Liver (tissue), 3 donors: ENCODE measurements around the gene TNIP1.

Experiments
- CTCF ChIP-seq: fragments of 150-350 bp; IDR thresholded peaks from 2 replicates; pipeline ENCODE4 v1.5.1; 2017; ENCODE audit warnings: improper control_type of control experiment, low read depth, low read length; ENCODE audit not compliant: missing input control
- FOXA1 ChIP-seq: IDR thresholded peaks from 2 replicates; pipeline ENCODE4 v1.6.1; 2016; ENCODE audit warnings: antibody characterized with exemption
- GABPA ChIP-seq, 2 donors: IDR thresholded peaks in 1 of 2; conservative IDR thresholded peaks in 1 of 2; 2 replicates each; pipeline ENCODE4 v1.6.1; 2016; ENCODE audit warnings: antibody characterized with exemption in 2 of 2, mild to moderate bottlenecking in 1 of 2, moderate library complexity in 1 of 2
- TAF1 ChIP-seq: conservative IDR thresholded peaks from 2 replicates; pipeline ENCODE4 v1.6.1; 2016; ENCODE audit warnings: antibody characterized with exemption, mild to moderate bottlenecking
- TF ChIP-seq, protein P1 (sequence below): IDR thresholded peaks from 2 replicates; pipeline ENCODE4 v1.6.1; 2016; ENCODE audit warnings: antibody characterized with exemption
- donor health status: healthy.
- donor health status: healthy.

- TF ChIP-seq CTCF = no peak
- no peak for TF ChIP-seq FOXA1
- no peak for TF ChIP-seq TAF1
- TF ChIP-seq, protein P1, sequence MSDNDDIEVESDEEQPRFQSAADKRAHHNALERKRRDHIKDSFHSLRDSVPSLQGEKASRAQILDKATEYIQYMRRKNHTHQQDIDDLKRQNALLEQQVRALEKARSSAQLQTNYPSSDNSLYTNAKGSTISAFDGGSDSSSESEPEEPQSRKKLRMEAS = no peak
- no peak for TF ChIP-seq GABPA (IDR thresholded peaks at IDR 0.05 in 1 of 2, conservative IDR thresholded peaks at IDR 0.05 in 1 of 2)
These were observed 39.1 kb downstream of the TNIP1 start for GRCh38 chr5:151041577-151042268.
